ENCODE measurements around the gene DNAJC12.

Gene DNAJC12

DNA sequence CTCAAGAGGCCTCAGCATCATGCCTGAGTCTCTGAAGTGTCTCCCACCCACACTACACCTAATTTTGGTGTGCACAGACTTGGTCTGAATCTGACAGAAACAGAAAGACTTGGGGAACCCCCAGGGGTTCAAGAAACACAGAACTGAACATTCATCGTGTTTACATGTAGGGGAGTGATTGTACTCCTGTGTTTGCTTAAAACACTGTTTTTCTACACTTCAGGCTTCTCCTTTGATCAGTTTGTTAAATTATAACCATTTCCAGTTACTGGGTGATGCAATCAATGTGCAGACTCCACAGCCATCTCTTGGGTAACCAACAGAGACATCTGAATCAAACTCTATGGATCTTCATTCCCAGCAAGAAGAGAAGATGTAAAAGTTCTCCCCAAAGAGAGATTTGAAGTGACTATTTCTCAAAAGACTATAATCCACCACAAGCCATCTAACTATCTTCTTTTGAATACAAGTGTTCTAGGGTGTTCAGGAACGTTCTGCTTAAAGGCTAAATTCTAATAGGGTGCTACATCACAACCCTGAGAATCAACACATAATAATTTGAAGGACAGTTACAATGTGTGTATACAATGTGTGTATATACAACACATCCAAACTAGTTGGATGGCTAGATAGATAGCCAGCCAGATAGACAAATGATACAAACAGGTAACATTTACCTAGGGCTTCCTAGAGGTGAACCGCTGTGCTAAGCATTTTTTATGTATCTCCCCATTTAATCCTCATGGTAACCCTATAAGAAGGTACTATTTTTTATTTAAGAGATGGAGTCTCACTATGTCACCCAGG lies 34.2 kb downstream of the DNAJC12 start:
- H3K18ac ChIP-seq (ENCODE audit: low read length), result no peak overlapping the region
- H4K8ac ChIP-seq (ENCODE audit: low read depth, low read length), result no peak overlapping the region
- no peak overlapping the region for H2AK5ac ChIP-seq (ENCODE audit: low read depth, low read length)
- no peaks in the 10 kb centered on the region for H3K4me1 ChIP-seq (ENCODE audit: control insufficient read depth in 2 of 2, insufficient read depth in 1 of 2, low read depth in 1 of 2, low read length in 2 of 2)
- H3K4ac ChIP-seq (ENCODE audit: low read length), result no peak overlapping the region
- no peak for DNase-seq (ENCODE audit: low spot score)
- no peak overlapping the region for H3K14ac ChIP-seq (ENCODE audit: low read length)
- H2BK5ac ChIP-seq (ENCODE audit: low read length), result no peak overlapping the region
- H3K23ac ChIP-seq (ENCODE audit: low read depth, low read length, poor library complexity), result no peak overlapping the region
- H3K79me1 ChIP-seq (ENCODE audit: low read depth, low read length), result no peaks in the 10 kb centered on the region
- no peaks in the 10 kb centered on the region for H3K9me3 ChIP-seq (replicated peaks in 1 of 2; ENCODE audit: control insufficient read depth in 2 of 2, insufficient read depth in 1 of 2, low read depth in 1 of 2, low read length in 2 of 2)
- no peak overlapping the region for H3K4me2 ChIP-seq (ENCODE audit: insufficient read depth, low read length, poor library complexity, severe bottlenecking)
- no peak overlapping the region for H3K9ac ChIP-seq (ENCODE audit: low read depth, low read length, poor library complexity)
- H3K27me3 ChIP-seq (ENCODE audit: control insufficient read depth in 3 of 3, insufficient read depth in 3 of 3, low read depth in 1 of 3, low read length in 3 of 3), result no peaks in the 10 kb centered on the region
- no peaks in the 10 kb centered on the region for H3K36me3 ChIP-seq (replicated peaks in 1 of 2; ENCODE audit: control insufficient read depth in 2 of 2, insufficient read depth in 2 of 2, low read length in 2 of 2)
- H2AFZ ChIP-seq (ENCODE audit: low read length), result no peak overlapping the region
- no peak overlapping the region for H2BK120ac ChIP-seq (ENCODE audit: low read depth, low read length)
- no peak overlapping the region for H4K91ac ChIP-seq (ENCODE audit: low read depth, low read length, poor library complexity)
- WGBS, 2 donors (ENCODE audit: extremely low coverage in 2 of 2, insufficient read length in 2 of 2, insufficient replicate concordance in 1 of 2), result no CpG with 5 or more reads among the region's 3 CpGs
- H2BK12ac ChIP-seq (ENCODE audit: low read length), result no peak overlapping the region
- no peak overlapping the region for H3K4me3 ChIP-seq (ENCODE audit: low read length in 2 of 2)
- no peak overlapping the region for H2BK15ac ChIP-seq (ENCODE audit: low read length)
- no peak overlapping the region for H3K27ac ChIP-seq (replicated peaks; ENCODE audit: low read length)

DNA sequence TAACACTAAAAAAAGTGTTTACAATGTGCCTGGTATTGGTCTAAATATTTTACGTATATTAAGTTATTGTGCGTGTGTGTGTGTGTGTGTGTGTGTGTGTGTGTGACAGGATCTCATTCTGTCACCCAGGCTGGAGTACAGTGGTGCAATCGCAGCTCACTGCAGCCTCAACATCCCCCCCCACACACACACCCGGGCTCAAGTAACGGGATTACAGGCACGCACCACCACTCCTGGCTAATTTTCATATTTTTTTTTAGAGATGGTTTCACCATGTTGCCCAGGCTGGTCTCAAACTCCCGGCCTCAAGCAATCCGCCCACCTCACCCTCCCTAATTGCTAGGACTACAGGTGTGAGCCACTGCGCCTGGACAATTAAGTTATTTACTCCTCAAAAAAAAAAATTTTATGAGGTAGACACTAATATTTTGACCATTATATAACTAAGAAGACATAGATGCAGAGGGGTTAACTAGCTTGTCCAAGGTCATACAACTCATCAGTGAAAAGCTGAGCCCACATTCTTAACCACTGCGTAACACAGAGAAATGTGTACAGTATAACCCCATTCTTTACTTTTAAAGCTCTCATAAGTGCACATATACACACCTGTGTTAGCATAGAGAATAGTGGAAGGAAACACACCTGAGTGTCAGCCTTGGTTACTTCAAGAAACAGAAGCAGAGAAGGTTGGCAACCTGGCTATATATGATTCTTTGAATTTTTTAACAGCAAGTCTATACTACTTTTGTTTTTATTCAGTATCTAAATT lies 35.0 kb downstream of the DNAJC12 start:
- H3K14ac ChIP-seq (ENCODE audit: low read length), result no peak overlapping the region
- no CpG with 5 or more reads among the region's 10 CpGs for WGBS, 2 donors (ENCODE audit: extremely low coverage in 2 of 2, insufficient read length in 2 of 2, insufficient replicate concordance in 1 of 2)
- H2BK5ac ChIP-seq (ENCODE audit: low read length), result no peak overlapping the region

DNA sequence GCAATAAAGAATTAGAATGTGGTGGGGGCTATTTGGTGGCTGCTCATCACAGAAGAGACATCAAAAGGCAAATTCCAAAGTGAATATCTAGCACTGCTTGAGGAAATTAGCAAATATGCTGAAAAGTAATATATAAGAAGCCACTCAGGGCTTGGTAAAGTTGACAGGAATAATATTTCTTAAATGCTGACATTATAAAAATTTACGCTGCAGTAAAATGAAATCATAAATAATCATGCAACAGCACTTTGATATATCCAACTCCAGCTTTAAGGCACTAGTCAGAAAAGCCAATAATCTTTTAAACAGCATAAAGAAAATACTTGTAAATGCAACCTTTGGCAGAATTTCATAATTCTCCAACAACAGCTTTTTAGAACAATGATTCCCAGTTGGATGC lies 36.9 kb downstream of the DNAJC12 start:
- H3K4ac ChIP-seq (ENCODE audit: low read length), result no peak overlapping the region
- no peaks in the 10 kb centered on the region for H3K4me1 ChIP-seq (ENCODE audit: control insufficient read depth in 2 of 2, insufficient read depth in 1 of 2, low read depth in 1 of 2, low read length in 2 of 2)
- no peaks in the 10 kb centered on the region for H3K79me1 ChIP-seq (ENCODE audit: low read depth, low read length)
- H3K9me3 ChIP-seq (replicated peaks in 1 of 2; ENCODE audit: control insufficient read depth in 2 of 2, insufficient read depth in 1 of 2, low read depth in 1 of 2, low read length in 2 of 2), result no peaks in the 10 kb centered on the region
- no peak overlapping the region for H4K8ac ChIP-seq (ENCODE audit: low read depth, low read length)
- no peak overlapping the region for H3K14ac ChIP-seq (ENCODE audit: low read length)
- no peak for DNase-seq (ENCODE audit: low spot score)
- H3K4me3 ChIP-seq (ENCODE audit: low read length in 2 of 2), result no peak overlapping the region
- H3K23ac ChIP-seq (ENCODE audit: low read depth, low read length, poor library complexity), result no peak overlapping the region
- WGBS, 2 donors (ENCODE audit: extremely low coverage in 2 of 2, insufficient read length in 2 of 2, insufficient replicate concordance in 1 of 2), result no CpG with 5 or more reads among the region's 1 CpG
- H3K18ac ChIP-seq (ENCODE audit: low read length), result no peak overlapping the region
- no peak overlapping the region for H2BK5ac ChIP-seq (ENCODE audit: low read length)
- H2BK120ac ChIP-seq (ENCODE audit: low read depth, low read length), result no peak overlapping the region
- no peak overlapping the region for H2AFZ ChIP-seq (ENCODE audit: low read length)
- no peak overlapping the region for H3K9ac ChIP-seq (ENCODE audit: low read depth, low read length, poor library complexity)
- H4K91ac ChIP-seq (ENCODE audit: low read depth, low read length, poor library complexity), result no peak overlapping the region
- no peak overlapping the region for H2BK12ac ChIP-seq (ENCODE audit: low read length)
- H3K27ac ChIP-seq (replicated peaks; ENCODE audit: low read length), result no peak overlapping the region
- no peaks in the 10 kb centered on the region for H3K36me3 ChIP-seq (replicated peaks in 1 of 2; ENCODE audit: control insufficient read depth in 2 of 2, insufficient read depth in 2 of 2, low read length in 2 of 2)
- H2AK5ac ChIP-seq (ENCODE audit: low read depth, low read length), result no peak overlapping the region
- H3K4me2 ChIP-seq (ENCODE audit: insufficient read depth, low read length, poor library complexity, severe bottlenecking), result no peak overlapping the region
- H3K27me3 ChIP-seq (ENCODE audit: control insufficient read depth in 3 of 3, insufficient read depth in 3 of 3, low read depth in 1 of 3, low read length in 3 of 3), result no peaks in the 10 kb centered on the region
- H2BK15ac ChIP-seq (ENCODE audit: low read length), result no peak overlapping the region

More for the DNA sequence above, 35.0 kb downstream of the DNAJC12 start:
- H4K8ac ChIP-seq (ENCODE audit: low read depth, low read length), result no peak overlapping the region
- DNase-seq (ENCODE audit: low spot score), result no peak
- H3K9me3 ChIP-seq (replicated peaks in 1 of 2; ENCODE audit: control insufficient read depth in 2 of 2, insufficient read depth in 1 of 2, low read depth in 1 of 2, low read length in 2 of 2), result no peaks in the 10 kb centered on the region
- H2AK5ac ChIP-seq (ENCODE audit: low read depth, low read length), result no peak overlapping the region
- no peaks in the 10 kb centered on the region for H3K27me3 ChIP-seq (ENCODE audit: control insufficient read depth in 3 of 3, insufficient read depth in 3 of 3, low read depth in 1 of 3, low read length in 3 of 3)
- H3K79me1 ChIP-seq (ENCODE audit: low read depth, low read length), result no peaks in the 10 kb centered on the region
- no peak overlapping the region for H3K4me2 ChIP-seq (ENCODE audit: insufficient read depth, low read length, poor library complexity, severe bottlenecking)
- H2BK15ac ChIP-seq (ENCODE audit: low read length), result no peak overlapping the region
- no peak overlapping the region for H3K4me3 ChIP-seq (ENCODE audit: low read length in 2 of 2)
- no peak overlapping the region for H3K4ac ChIP-seq (ENCODE audit: low read length)
- no peak overlapping the region for H3K27ac ChIP-seq (replicated peaks; ENCODE audit: low read length)
- no peaks in the 10 kb centered on the region for H3K4me1 ChIP-seq (ENCODE audit: control insufficient read depth in 2 of 2, insufficient read depth in 1 of 2, low read depth in 1 of 2, low read length in 2 of 2)
- H2BK120ac ChIP-seq (ENCODE audit: low read depth, low read length), result no peak overlapping the region
- H2BK12ac ChIP-seq (ENCODE audit: low read length), result no peak overlapping the region
- H3K36me3 ChIP-seq (replicated peaks in 1 of 2; ENCODE audit: control insufficient read depth in 2 of 2, insufficient read depth in 2 of 2, low read length in 2 of 2), result no peaks in the 10 kb centered on the region
- H2AFZ ChIP-seq (ENCODE audit: low read length), result no peak overlapping the region
- H4K91ac ChIP-seq (ENCODE audit: low read depth, low read length, poor library complexity), result no peak overlapping the region
- H3K18ac ChIP-seq (ENCODE audit: low read length), result no peak overlapping the region
- H3K9ac ChIP-seq (ENCODE audit: low read depth, low read length, poor library complexity), result no peak overlapping the region
- no peak overlapping the region for H3K23ac ChIP-seq (ENCODE audit: low read depth, low read length, poor library complexity)

DNA sequence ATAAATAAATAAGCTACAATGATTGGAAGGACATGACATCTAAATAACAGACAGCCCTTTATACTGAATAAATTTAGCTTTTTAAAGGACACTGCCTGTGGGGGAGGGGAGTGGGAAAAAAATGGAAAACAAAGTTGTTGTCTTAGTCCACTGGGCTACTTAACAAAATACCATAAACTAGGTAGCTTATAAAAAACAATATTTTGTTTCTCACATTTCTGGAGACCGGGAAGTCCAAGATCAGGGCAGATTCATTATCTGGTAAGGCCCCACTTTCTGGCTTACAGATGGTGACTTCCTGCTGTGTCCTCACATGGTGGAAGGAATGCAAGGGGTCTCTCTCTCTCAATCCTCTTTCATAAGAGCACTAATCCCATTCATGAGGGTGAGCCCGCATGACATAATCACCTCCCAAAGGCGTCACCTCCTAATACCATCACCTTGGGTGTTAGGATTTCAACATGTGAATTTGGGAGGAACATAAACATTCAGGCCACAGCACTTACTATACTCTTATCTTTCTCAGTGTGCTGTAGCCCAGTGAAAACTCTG lies 43.0 kb downstream of the DNAJC12 start:
- Histone ChIP-seq H4K91ac (ENCODE audit: low read depth, low read length, poor library complexity) (no peak overlapping the region), H3K4me1 (ENCODE audit: control insufficient read depth in 2 of 2, insufficient read depth in 1 of 2, low read depth in 1 of 2, low read length in 2 of 2) (peaks cover 0 to 3% of the 10 kb centered on the region in 2 donors), H2BK15ac (ENCODE audit: low read length) (no peak overlapping the region), H3K23ac (ENCODE audit: low read depth, low read length, poor library complexity) (no peak overlapping the region), H3K18ac (ENCODE audit: low read length) (no peak overlapping the region), H2AK5ac (ENCODE audit: low read depth, low read length) (no peak overlapping the region), H3K27ac (replicated peaks; ENCODE audit: low read length) (no peak overlapping the region), H3K79me1 (ENCODE audit: low read depth, low read length) (no peaks in the 10 kb centered on the region), H2BK120ac (ENCODE audit: low read depth, low read length) (no peak overlapping the region), H2BK5ac (ENCODE audit: low read length) (no peak overlapping the region), H3K9ac (ENCODE audit: low read depth, low read length, poor library complexity) (no peak overlapping the region), H2AFZ (ENCODE audit: low read length) (no peak overlapping the region), H3K14ac (ENCODE audit: low read length) (no peak overlapping the region), H2BK12ac (ENCODE audit: low read length) (no peak overlapping the region), H4K8ac (ENCODE audit: low read depth, low read length) (no peak overlapping the region), H3K9me3 (replicated peaks in 1 of 2; ENCODE audit: control insufficient read depth in 2 of 2, insufficient read depth in 1 of 2, low read depth in 1 of 2, low read length in 2 of 2) (no peaks in the 10 kb centered on the region), H3K27me3 (ENCODE audit: control insufficient read depth in 3 of 3, insufficient read depth in 3 of 3, low read depth in 1 of 3, low read length in 3 of 3) (no peaks in the 10 kb centered on the region), H3K36me3 (replicated peaks in 1 of 2; ENCODE audit: control insufficient read depth in 2 of 2, insufficient read depth in 2 of 2, low read length in 2 of 2) (no peaks in the 10 kb centered on the region), H3K4me2 (ENCODE audit: insufficient read depth, low read length, poor library complexity, severe bottlenecking) (no peak overlapping the region), H3K4ac (ENCODE audit: low read length) (no peak overlapping the region), H3K4me3 (ENCODE audit: low read length in 2 of 2) (no peak overlapping the region)
- WGBS, 2 donors (ENCODE audit: extremely low coverage in 2 of 2, insufficient read length in 2 of 2, insufficient replicate concordance in 1 of 2), result no CpG with 5 or more reads among the region's 3 CpGs
- DNase-seq (ENCODE audit: low spot score), result peak; percentile 9
